ENCODE data around the gene AQR. TPM values are rescaled to one million over a fixed set of nuclear protein-coding genes. Genes with fewer than 3 reads are reported as not detected.
A peak's percentile ranks its signal among the peaks of the same experiment; 100 is the strongest.

The AQR gene
- polyA plus RNA-seq, 1 experiment = 15.3 TPM

- peak; percentile 18 for DNase-seq (ENCODE audit: low read depth)
- Histone ChIP-seq H3K36me3 (ENCODE audit: control insufficient read depth, insufficient read depth, low read length) (peaks cover 4% of the 10 kb centered on the region; the same call in 1 of the 2 replicates), H3K4me3 (ENCODE audit: low read depth, low read length) (no peak overlapping the region), H3K27me3 (ENCODE audit: control insufficient read depth, insufficient read depth, low read length) (no peaks in the 10 kb centered on the region)
- POLR2A ChIA-PET = no interaction called here
- TF ChIP-seq CTCF (IDR thresholded peaks at IDR 0.05; ENCODE audit: insufficient read depth, low read depth, low read length) = no peak
- CTCF ChIA-PET = no interaction called here
Measured at GRCh38 chr15:34855413-34855812, 114.1 kb downstream of the AQR start.

- POLR2A ChIA-PET = no interaction called here
- Histone ChIP-seq H3K36me3 (ENCODE audit: control insufficient read depth, insufficient read depth, low read length) (peaks cover 4% of the 10 kb centered on the region; the same call in 1 of the 2 replicates), H3K4me3 (ENCODE audit: low read depth, low read length) (no peak overlapping the region), H3K27me3 (ENCODE audit: control insufficient read depth, insufficient read depth, low read length) (no peaks in the 10 kb centered on the region)
- no peak for TF ChIP-seq CTCF (IDR thresholded peaks at IDR 0.05; ENCODE audit: insufficient read depth, low read depth, low read length)
- CTCF ChIA-PET = no interaction called here
- DNase-seq (ENCODE audit: low read depth) = no peak
Measured at GRCh38 chr15:34854232-34854631, 115.3 kb downstream of the AQR start.

GRCh38 chr15:34853001-34853758 is 116.4 kb downstream of the AQR start:
- DNase-seq (ENCODE audit: low read depth) = no peak
- Histone ChIP-seq H3K36me3 (ENCODE audit: control insufficient read depth, insufficient read depth, low read length) (peaks cover 4% of the 10 kb centered on the region; the same call in 1 of the 2 replicates), H3K27me3 (ENCODE audit: control insufficient read depth, insufficient read depth, low read length) (no peaks in the 10 kb centered on the region), H3K4me3 (ENCODE audit: low read depth, low read length) (no peak overlapping the region)
- TF ChIP-seq CTCF (IDR thresholded peaks at IDR 0.05; ENCODE audit: insufficient read depth, low read depth, low read length) = no peak
- ChIA-PET POLR2A (no interaction called here), CTCF (interaction anchor here (0.7 to 1.6 kb wide), 6 partner anchors 12 to 145 kb away, joined by 3 to 4 read pairs (median 4); no protein-coding TSS in a partner anchor)

GRCh38 chr15:34851751-34852150 is 117.8 kb downstream of the AQR start:
- no peaks in the 10 kb centered on the region for H3K27me3 ChIP-seq (ENCODE audit: control insufficient read depth, insufficient read depth, low read length)
- ChIA-PET CTCF (interaction anchor here (0.7 to 1.6 kb wide), 3 partner anchors 12 to 143 kb away, joined by 3 to 4 read pairs (median 4); no protein-coding TSS in a partner anchor), POLR2A (no interaction called here)
- no peak for DNase-seq (ENCODE audit: low read depth)
- H3K4me3 ChIP-seq (ENCODE audit: low read depth, low read length) = no peak overlapping the region
- TF ChIP-seq CTCF (IDR thresholded peaks at IDR 0.05; ENCODE audit: insufficient read depth, low read depth, low read length) = no peak
- peaks cover 2% of the 10 kb centered on the region; the same call in 1 of the 2 replicates for H3K36me3 ChIP-seq (ENCODE audit: control insufficient read depth, insufficient read depth, low read length)

GRCh38 chr15:34851007-34851406 is 118.5 kb downstream of the AQR start:
- POLR2A ChIA-PET = no interaction called here

More at GRCh38 chr15:34851007-34851406, 118.5 kb downstream of the AQR start:
- no peak for TF ChIP-seq CTCF (IDR thresholded peaks at IDR 0.05; ENCODE audit: insufficient read depth, low read depth, low read length)
- H3K27me3 ChIP-seq (ENCODE audit: control insufficient read depth, insufficient read depth, low read length) = no peaks in the 10 kb centered on the region
- H3K4me3 ChIP-seq (ENCODE audit: low read depth, low read length) = no peak overlapping the region
- H3K36me3 ChIP-seq (ENCODE audit: control insufficient read depth, insufficient read depth, low read length) = no peaks in the 10 kb centered on the region
- no peak for DNase-seq (ENCODE audit: low read depth)
- CTCF ChIA-PET = no interaction called here
